Endodermal cell (in vitro differentiated cells): ENCODE results near the gene LAMTOR1. TPM values are rescaled to one million over a fixed set of nuclear protein-coding genes. Genes with fewer than 3 reads are reported as not detected.

Source experiments
- DNase-seq: peaks from one replicate; pipeline ENCODE4 v3.0.0-alpha.2; 2017
- H3K27ac ChIP-seq: 2 replicates; pipeline ENCODE4 v1.5.1; 2013; ENCODE audit warnings: mild to moderate bottlenecking, low read depth, low read length, moderate library complexity
- H3K27me3 ChIP-seq: 2 replicates; pipeline ENCODE4 v1.6.1; 2013; ENCODE audit warnings: mild to moderate bottlenecking, low read length, moderate library complexity; ENCODE audit not compliant: insufficient read depth, control insufficient read depth, poor library complexity, severe bottlenecking
- H3K36me3 ChIP-seq: 2 replicates; pipeline ENCODE4 v1.7.0; 2013; ENCODE audit warnings: mild to moderate bottlenecking, low read length, moderate library complexity; ENCODE audit not compliant: control insufficient read depth, insufficient read depth
- H3K4me1 ChIP-seq: one replicate; pipeline ENCODE4 v1.7.0; 2013; ENCODE audit warnings: low read length; ENCODE audit not compliant: control insufficient read depth, insufficient read depth
- H3K4me3 ChIP-seq: 2 replicates; pipeline ENCODE4 v1.5.1; 2013; ENCODE audit warnings: mild to moderate bottlenecking, low read length, moderate library complexity
- H3K9ac ChIP-seq: 2 replicates; pipeline ENCODE4 v1.6.1; 2013; ENCODE audit warnings: mild to moderate bottlenecking, low read length, moderate library complexity; ENCODE audit not compliant: poor library complexity, severe bottlenecking; ENCODE audit errors: extremely low read depth
- H3K9me3 ChIP-seq: 2 replicates; pipeline ENCODE4 v1.6.1; 2013; ENCODE audit warnings: mild to moderate bottlenecking, low read length, moderate library complexity; ENCODE audit not compliant: control insufficient read depth
- H3K27ac Mint-ChIP-seq: 2 replicates; pipeline ENCODE4 v1.8.0; 2020; ENCODE audit warnings: mixed read lengths
- H3K27me3 Mint-ChIP-seq: 2 replicates; pipeline ENCODE4 v1.8.0; 2021; ENCODE audit warnings: mild to moderate bottlenecking, mixed read lengths; ENCODE audit not compliant: insufficient read depth
- H3K36me3 Mint-ChIP-seq: 2 replicates; pipeline ENCODE4 v1.8.0; 2020; ENCODE audit warnings: low read depth, mixed read lengths
- H3K4me1 Mint-ChIP-seq: 2 replicates; pipeline ENCODE4 v1.8.0; 2020; ENCODE audit warnings: mixed read lengths
- H3K4me3 Mint-ChIP-seq: 2 replicates; pipeline ENCODE4 v1.8.0; 2020; ENCODE audit warnings: mild to moderate bottlenecking, moderate library complexity, mixed read lengths
- H3K9me3 Mint-ChIP-seq: 2 replicates; pipeline ENCODE4 v1.8.0; 2020; ENCODE audit warnings: mild to moderate bottlenecking, mixed read lengths
- CTCF ChIP-seq: fragments of 200-600 bp; sonication (generic); conservative IDR thresholded peaks from 2 replicates; pipeline ENCODE4 v1.5.0; 2021; ENCODE audit warnings: antibody characterized with exemption, mild to moderate bottlenecking
- WGBS, 2 experiments: methylation state at CpG; one replicate each; pipeline versions ENCODE4 v1.1.5 to v1.1.7; 2013; ENCODE audit warnings: missing lambda C conversion rate in 2 of 2, mixed read lengths in 1 of 2; ENCODE audit not compliant: insufficient coverage in 1 of 2, insufficient read length in 1 of 2; 5-methylcytosine and 5-hydroxymethylcytosine counted together
- total RNA-seq, 2 donors: library from RNA; stranded (reverse); fragmentation: NEBNext Ultra II Directional in 1 of 2; extraction: Animal tissue kit (Norgen Biotek cat#: 25700) in 1 of 2; gene quantifications; 2 replicates in 1 of 2; 3 replicates in 1 of 2; pipeline ENCODE4 v1.2.1, GENCODE V29; 2021

Gene LAMTOR1
- total RNA-seq, 2 donors from 2014 or later = 92.0 to 104 TPM

- no peak for DNase-seq
- Mint-ChIP-seq H3K36me3 (no peaks in the 10 kb centered on the region), H3K4me1 (peaks cover 8% of the 10 kb centered on the region), H3K9me3 (peaks cover 18% of the 10 kb centered on the region), H3K4me3 (no peak overlapping the region), H3K27ac (no peak overlapping the region), H3K27me3 (peaks cover 33% of the 10 kb centered on the region)
- Histone ChIP-seq H3K9ac (no peak overlapping the region), H3K9me3 (peaks cover 31% of the 10 kb centered on the region), H3K4me3 (no peak overlapping the region), H3K4me1 (no peaks in the 10 kb centered on the region), H3K27ac (no peak overlapping the region), H3K27me3 (peaks cover 18% of the 10 kb centered on the region), H3K36me3 (no peaks in the 10 kb centered on the region)
- WGBS, 2 experiments = 100% methylated on average over 1 of the region's 1 CpG; no CpG with 5 or more reads in 1 of the 2 experiments
- TF ChIP-seq CTCF = no peak
Observed at GRCh38 chr11:72122607-72123006, 19.5 kb upstream of the LAMTOR1 start.

GRCh38 chr11:72120930-72121329 is 17.8 kb upstream of the LAMTOR1 start:
- no peak for TF ChIP-seq CTCF
- H3K4me1 Mint-ChIP-seq = peaks cover 21% of the 10 kb centered on the region
- H3K4me3 Mint-ChIP-seq = no peak overlapping the region
- WGBS, 2 experiments = 94 to 100% methylated on average over 2 of the region's 2 CpGs
- H3K9me3 Mint-ChIP-seq = peaks cover 5% of the 10 kb centered on the region
- H3K36me3 ChIP-seq = no peaks in the 10 kb centered on the region
- no peaks in the 10 kb centered on the region for H3K4me1 ChIP-seq
- no peak overlapping the region for H3K27ac Mint-ChIP-seq
- H3K27ac ChIP-seq = no peak overlapping the region
- no peak overlapping the region for H3K4me3 ChIP-seq
- H3K27me3 Mint-ChIP-seq = peaks cover 31% of the 10 kb centered on the region
- no peak for DNase-seq
- H3K9ac ChIP-seq = no peak overlapping the region
- peaks cover 18% of the 10 kb centered on the region for H3K27me3 ChIP-seq
- H3K36me3 Mint-ChIP-seq = no peaks in the 10 kb centered on the region
- peaks cover 14% of the 10 kb centered on the region for H3K9me3 ChIP-seq

- peaks cover 21% of the 10 kb centered on the region for H3K4me1 Mint-ChIP-seq
- Histone ChIP-seq H3K4me1 (no peaks in the 10 kb centered on the region), H3K9ac (no peak overlapping the region), H3K27ac (no peak overlapping the region), H3K36me3 (no peaks in the 10 kb centered on the region), H3K27me3 (peaks cover 18% of the 10 kb centered on the region), H3K9me3 (peaks cover under 1% of the 10 kb centered on the region), H3K4me3 (no peak overlapping the region)
- H3K9me3 Mint-ChIP-seq = no peaks in the 10 kb centered on the region
- no peak overlapping the region for H3K27ac Mint-ChIP-seq
- peaks cover 42% of the 10 kb centered on the region for H3K27me3 Mint-ChIP-seq
- H3K36me3 Mint-ChIP-seq = no peaks in the 10 kb centered on the region
- no peak for DNase-seq
- TF ChIP-seq CTCF = no peak
- H3K4me3 Mint-ChIP-seq = no peak overlapping the region
- WGBS, 2 experiments = 95 to 100% methylated on average over 3 to 5 of the region's 6 CpGs
Observed at GRCh38 chr11:72119198-72119597, 16.1 kb upstream of the LAMTOR1 start.
